ENCODE data around the gene INTS3.
"Not testable (repeated sequence)": the region's sequence is repeated elsewhere in the genome, so short reads cannot be mapped to it uniquely, and the experiment has no call there.

The INTS3 gene

GRCh38 chr1:153760440-153760839 is 32.6 kb downstream of the INTS3 start:
- DNase-seq, result no peak

- DNase-seq, result no peak
These were observed 35.7 kb downstream of the INTS3 start for GRCh38 chr1:153763365-153764225.

GRCh38 chr1:153764310-153764709 is 36.5 kb downstream of the INTS3 start:
- DNase-seq, result no peak

DNA sequence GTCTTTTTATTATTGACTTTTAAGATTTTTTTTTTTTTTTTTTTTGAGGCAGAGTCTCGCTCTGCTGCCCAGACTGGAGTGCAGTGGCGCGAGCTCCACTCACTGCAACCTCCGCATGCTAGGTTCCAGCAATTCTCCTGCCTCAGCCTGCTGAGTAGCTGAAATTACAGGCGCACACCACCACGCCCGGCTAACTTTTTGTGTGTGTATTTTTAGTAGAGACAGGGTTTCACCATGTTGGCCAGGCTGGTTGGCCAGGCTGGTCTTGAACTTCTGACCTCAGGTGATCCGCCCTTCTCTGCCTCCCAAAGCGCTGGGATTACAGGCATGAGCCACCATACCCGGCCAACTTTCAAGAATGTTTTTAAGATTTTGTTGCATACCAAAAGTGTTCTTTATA is 38.8 kb downstream of the INTS3 start:
- not testable (repeated sequence) for DNase-seq

DNA sequence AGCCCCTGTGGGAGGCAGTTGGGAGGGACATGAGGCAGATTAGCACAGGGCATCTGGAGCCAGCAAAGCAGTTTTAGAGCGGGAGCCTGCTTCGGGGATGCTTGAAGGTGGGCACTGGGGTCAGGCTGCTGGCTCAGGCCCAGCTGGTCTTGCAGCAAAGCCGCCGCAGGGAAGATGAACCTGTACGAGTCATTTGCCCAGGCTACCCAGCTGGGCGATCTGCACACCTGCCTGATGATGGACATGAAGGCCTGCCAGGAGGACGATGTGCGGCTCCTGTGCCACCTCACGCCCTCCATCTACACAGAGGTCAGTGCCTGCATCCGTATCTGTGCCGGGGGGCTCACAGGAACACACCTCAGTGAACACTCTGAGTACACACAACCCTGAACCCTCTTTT is 39.7 kb downstream of the INTS3 start:
- DNase-seq, result no peak

GRCh38 chr1:153768316-153769181 is 40.7 kb downstream of the INTS3 start:
- DNase-seq, result no peak

- no peak for DNase-seq
These were observed 41.4 kb downstream of the INTS3 start for GRCh38 chr1:153769221-153769620.

DNA sequence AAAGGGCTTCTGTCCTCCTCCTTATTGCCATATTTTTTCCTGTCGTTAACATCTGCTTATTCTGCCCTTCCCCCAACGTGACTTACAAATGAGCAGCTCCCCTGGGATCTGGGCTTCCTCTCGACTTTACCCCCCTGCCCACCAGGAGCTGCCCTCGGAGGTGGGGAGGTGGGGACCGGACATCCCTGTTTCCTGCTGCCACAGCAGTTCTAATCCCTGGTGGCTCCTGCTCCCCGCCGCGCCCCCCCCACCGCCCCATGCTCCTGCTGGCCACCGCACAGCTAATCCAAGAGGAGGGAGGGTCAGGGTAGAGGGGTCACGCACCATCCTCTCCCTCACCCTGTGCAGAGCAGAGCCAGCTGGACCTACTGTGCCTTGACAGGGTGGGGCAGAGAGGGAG is 42.9 kb downstream of the INTS3 start:
- no peak for DNase-seq

DNA sequence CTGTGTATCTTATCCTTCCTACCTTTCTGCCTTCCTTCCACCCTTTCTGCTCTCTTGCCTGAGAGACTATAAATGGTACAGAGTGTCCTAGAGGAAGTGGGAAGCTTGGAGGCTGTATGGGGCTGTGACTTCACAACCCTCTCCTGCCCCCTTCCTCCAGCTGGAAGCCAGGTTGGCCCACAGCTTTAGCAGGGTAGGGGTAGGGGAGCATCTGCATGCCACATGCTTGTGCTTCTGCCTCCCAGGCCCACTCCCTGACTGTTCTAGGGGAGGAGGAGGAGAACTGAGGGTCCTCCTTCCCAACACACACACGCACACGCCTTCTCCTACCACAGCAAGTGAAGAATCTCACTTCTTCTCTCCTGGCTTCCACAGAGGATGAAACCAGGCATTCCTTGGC is 43.4 kb downstream of the INTS3 start:
- DNase-seq, result no peak

- no peak for DNase-seq
These were observed 44.2 kb downstream of the INTS3 start for GRCh38 chr1:153771841-153772593.

GRCh38 chr1:153773096-153773921 is 45.5 kb downstream of the INTS3 start:
- DNase-seq, result no peak

GRCh38 chr1:153774026-153774595 is 46.3 kb downstream of the INTS3 start:
- no peak for DNase-seq

DNA sequence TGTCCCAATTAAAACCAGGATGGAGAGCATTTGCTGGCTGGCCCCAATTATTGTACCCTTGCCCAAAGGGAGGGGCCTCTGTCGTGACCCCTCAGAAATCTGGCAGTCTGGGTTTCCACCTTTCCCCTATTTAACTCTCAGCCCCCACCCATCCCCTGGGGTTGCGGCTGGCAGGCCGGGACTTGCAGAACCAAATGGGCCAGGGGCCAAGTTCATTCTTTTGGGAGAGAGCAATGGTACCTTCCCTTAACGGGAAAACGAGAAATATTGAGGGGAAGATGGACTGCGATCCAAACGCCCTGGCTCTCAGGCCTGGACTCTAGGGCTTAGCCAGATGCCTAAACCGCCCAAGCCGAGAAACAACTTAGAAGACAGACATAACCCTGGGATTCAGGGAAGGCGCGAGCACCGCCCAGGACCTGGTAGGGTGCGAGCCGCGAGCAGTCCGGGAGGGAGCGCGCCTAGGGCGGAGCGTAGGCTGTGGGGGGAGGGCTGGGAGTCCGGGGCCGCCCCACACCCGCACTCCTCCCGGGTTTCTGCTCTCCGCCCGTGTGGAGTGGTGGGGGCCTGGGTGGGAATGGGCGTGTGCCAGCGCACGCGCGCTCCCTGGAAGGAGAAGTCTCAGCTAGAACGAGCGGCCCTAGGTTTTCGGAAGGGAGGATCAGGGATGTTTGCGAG is 47.1 kb downstream of the INTS3 start, which contains the start of gene SLC27A3:
Gene SLC27A3, plus strand, starts transcription at position 628 of the 678 bp plus-strand sequence. CDS start 91 bp downstream, outside the sequence.
- peak; percentile 63 for DNase-seq

- peak; percentile 79 for DNase-seq
These were observed 47.8 kb downstream of the INTS3 start for GRCh38 chr1:153775458-153776327.

GRCh38 chr1:153776352-153776751 is 48.5 kb downstream of the INTS3 start:
- DNase-seq, result no peak

DNA sequence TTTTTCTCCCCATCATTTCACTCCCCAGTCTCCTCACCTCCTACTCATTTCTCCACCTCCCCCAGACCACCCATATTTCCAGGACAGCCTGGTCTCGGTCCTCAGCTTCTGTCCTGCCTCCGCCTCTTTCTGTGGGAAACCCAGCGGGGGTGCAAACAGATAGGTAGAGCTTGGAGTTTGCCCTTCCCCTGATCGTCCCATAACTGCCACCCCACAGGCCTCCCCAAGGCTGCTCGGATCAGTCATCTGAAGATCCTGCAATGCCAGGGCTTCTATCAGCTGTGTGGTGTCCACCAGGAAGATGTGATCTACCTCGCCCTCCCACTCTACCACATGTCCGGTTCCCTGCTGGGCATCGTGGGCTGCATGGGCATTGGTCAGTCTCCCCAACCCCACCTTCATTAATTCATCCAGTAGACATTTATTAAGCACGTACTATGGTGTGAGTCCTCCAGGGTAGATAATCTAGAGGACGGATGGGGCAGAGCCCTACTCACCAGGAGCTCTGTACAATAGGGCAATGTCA is 49.1 kb downstream of the INTS3 start:
- no peak for DNase-seq

DNA sequence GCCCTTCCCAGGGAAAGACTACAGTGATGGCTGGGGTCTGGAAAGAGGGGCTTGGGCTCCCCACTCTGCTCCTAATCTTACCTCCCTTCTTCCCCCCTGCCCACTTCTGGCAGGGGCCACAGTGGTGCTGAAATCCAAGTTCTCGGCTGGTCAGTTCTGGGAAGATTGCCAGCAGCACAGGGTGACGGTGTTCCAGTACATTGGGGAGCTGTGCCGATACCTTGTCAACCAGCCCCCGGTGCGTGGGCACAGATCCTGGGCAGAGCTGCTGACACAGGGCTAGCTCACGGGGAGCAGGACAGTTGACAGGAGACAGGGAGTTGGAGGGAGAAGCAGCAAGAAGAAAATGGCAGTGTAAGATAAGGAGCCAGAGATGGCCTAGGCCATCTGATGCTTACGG is 49.8 kb downstream of the INTS3 start:
- no peak for DNase-seq

DNA sequence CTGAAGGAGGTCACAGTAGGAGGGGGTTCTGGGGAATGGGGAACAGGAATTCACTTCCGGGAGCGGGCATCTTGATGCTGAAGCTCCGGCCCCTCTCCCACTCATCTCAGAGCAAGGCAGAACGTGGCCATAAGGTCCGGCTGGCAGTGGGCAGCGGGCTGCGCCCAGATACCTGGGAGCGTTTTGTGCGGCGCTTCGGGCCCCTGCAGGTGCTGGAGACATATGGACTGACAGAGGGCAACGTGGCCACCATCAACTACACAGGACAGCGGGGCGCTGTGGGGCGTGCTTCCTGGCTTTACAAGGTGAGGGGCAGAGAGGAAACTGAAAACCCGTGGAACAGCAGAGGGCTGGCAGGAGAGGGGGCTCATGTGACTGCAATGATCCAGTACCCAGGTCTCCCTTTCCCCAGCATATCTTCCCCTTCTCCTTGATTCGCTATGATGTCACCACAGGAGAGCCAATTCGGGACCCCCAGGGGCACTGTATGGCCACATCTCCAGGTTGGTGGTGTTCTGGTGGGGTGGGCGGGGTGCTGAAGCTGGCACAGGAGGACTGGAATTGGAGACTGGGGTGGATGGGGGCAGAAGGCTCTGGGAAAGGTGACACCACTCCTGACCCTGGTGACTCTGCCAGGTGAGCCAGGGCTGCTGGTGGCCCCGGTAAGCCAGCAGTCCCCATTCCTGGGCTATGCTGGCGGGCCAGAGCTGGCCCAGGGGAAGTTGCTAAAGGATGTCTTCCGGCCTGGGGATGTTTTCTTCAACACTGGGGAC is 50.4 kb downstream of the INTS3 start:
- DNase-seq, result no peak

Measured in NCI-H510A treated with DMSO at 0.1 percent for 48 hours (cell line).